Measurements from ENCODE around the gene GRAMD2A.
A peak's percentile ranks its signal among the peaks of the same experiment; 100 is the strongest.
"Not testable (repeated sequence)": the region's sequence is repeated elsewhere in the genome, so short reads cannot be mapped to it uniquely, and the experiment has no call there.

Gene GRAMD2A

GRCh38 chr15:72184165-72184811 is 13.3 kb downstream of the GRAMD2A start:
- peak in 4 of 14 donors; percentile 24 to 64 (median 34) for DNase-seq

GRCh38 chr15:72183781-72184164 is 13.8 kb downstream of the GRAMD2A start:
- no peak for DNase-seq

- no peak for DNase-seq
Observed at GRCh38 chr15:72182673-72183072, 14.9 kb downstream of the GRAMD2A start.

- DNase-seq = no peak
Observed at GRCh38 chr15:72182244-72182643, 15.3 kb downstream of the GRAMD2A start.

GRCh38 chr15:72180761-72181324 is 16.7 kb downstream of the GRAMD2A start:
- DNase-seq = peak in 1 of 14 donors; percentile 57

DNA sequence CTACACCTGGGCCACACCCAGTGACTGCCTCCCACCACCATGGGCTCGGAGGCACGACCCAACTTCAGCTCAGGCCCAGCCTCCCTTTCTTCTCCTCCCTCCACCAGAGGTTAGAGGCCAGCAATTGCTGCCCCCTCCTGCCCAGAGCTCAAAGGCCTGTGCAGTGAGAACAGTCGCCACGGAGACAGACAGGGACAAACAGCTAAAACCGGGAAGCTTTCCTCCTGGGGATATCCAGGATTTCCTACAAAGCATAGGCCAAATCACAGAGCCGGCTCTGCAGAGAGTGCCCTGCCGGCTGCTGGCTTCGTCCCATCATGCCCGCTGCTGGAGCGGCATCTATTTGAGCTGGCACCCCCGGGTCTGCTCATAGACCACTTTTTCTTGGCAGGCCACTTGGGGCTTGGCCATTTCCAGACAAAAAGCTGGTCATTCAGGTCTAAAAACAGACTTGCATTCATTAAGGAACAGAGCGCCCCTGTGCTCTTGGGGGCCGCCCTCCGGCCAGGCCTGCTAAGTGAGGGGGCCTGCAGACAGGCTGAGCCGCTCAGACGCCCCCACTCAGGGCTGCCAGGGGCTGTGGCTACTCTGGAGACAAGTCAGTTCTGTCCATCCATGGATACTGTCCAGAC is 17.5 kb downstream of the GRAMD2A start:
- DNase-seq = peak in 12 of 14 donors; percentile 19 to 88 (median 69)

- no peak for DNase-seq
Observed at GRCh38 chr15:72178976-72179585, 18.5 kb downstream of the GRAMD2A start.

- DNase-seq = no peak
Observed at GRCh38 chr15:72176743-72177142, 20.8 kb downstream of the GRAMD2A start.

DNA sequence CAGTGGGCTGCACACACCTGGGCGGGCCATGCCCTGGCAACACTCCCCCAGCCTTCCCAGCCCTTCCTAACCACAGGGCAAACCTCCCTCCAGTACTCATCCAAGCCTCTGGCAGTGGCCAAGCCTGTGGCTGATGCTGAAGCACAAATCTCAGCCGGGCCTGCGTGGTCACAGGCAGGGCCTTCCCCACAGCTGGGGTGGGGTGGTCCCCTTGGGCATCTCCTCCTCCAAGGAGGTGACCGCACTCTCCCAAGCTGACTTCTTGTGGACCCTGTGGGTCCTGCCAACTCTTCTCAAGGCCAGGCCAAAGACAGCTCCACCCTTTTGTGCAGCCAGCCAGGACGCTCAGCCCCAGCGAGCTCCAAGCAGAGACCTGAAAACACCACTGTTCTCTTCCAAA is 21.4 kb downstream of the GRAMD2A start:
- peak in 6 of 14 donors; percentile 22 to 64 (median 48) for DNase-seq

DNA sequence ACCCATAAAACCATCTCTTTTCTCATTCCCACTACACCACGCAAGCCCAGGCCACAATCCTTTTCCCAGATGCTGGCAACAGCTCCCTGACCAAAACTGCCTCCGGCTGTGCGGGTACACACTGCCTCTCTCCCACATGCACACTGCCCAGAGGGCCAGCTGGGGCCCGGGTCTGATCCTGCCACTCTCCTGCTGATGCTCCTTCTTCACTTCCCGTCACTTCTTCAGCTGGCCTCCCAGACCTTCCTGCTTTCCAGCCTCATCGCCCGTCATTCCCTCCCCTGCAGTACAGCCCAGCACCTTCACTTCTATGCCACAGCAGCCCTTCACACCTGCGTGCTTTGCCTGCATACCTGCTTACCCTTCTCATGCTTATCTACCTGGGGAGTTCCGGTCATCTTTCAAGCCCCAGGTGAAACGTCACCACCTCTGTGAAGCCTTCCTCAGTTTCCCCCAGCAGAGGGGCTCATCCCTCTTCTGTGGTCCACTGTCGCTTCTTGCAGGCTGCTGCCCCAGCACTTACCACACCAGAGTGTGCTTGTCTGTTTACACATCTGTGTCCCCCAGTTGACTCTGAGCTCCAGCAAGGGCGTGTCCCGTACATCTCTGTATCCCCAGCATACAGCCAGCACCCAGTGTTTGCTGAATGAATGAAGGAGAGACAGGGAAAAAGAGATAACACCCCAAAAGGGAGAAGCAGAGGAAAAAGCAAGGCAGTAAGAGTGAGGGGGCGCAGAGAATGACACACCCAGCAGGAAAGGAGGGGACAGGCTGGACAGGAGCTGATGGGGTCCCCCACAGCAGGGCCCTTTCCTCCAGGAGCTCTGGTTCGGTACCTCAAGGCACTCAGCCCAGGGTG is 22.2 kb downstream of the GRAMD2A start:
- no peak for DNase-seq

GRCh38 chr15:72174551-72175165 is 22.9 kb downstream of the GRAMD2A start:
- DNase-seq = no peak

GRCh38 chr15:72173864-72174550 is 23.6 kb downstream of the GRAMD2A start:
- DNase-seq = no peak

DNA sequence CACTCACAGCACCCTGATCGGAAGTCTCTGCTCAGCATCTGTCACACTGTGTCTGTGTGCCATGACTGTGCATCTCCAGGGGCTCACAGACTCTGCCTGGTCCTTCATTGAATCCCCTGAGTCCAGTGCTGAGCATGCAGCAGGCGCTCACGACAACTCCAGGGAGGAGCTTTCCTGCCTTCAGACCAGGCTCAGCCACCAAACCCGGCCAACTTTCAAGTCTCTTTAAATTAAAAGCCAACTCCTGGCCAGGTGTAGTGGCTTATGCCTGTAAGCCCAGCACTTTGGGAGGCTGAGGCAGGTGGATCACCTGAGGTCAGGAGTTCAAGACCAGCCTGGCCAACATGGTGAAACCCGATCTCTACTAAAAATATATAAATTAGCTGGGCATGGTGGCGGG is 24.2 kb downstream of the GRAMD2A start:
- DNase-seq = no peak

DNA sequence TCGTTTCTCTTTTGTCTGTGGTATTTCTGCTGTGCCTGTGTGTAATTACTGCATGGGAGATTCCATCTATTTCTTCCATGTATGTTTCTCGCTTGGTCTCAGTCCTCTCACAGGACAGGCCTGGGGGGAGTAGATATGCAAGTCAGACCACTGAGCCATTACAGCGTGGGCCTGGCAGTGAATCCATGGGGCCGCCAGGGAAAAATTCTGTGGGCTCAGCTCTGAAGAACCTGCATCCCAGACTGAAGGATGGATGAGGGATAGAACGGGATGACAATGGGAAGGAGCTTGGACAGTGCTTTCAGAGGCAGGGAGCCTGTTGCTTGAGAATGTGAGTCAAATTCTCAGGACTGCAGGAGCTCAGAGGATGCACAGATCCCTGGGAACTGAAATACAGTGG is 24.8 kb downstream of the GRAMD2A start:
- DNase-seq = no peak

- DNase-seq = not testable (repeated sequence)
Observed at GRCh38 chr15:72171978-72172377, 25.6 kb downstream of the GRAMD2A start.

GRCh38 chr15:72170691-72171090 is 26.9 kb downstream of the GRAMD2A start:
- DNase-seq = no peak

DNA sequence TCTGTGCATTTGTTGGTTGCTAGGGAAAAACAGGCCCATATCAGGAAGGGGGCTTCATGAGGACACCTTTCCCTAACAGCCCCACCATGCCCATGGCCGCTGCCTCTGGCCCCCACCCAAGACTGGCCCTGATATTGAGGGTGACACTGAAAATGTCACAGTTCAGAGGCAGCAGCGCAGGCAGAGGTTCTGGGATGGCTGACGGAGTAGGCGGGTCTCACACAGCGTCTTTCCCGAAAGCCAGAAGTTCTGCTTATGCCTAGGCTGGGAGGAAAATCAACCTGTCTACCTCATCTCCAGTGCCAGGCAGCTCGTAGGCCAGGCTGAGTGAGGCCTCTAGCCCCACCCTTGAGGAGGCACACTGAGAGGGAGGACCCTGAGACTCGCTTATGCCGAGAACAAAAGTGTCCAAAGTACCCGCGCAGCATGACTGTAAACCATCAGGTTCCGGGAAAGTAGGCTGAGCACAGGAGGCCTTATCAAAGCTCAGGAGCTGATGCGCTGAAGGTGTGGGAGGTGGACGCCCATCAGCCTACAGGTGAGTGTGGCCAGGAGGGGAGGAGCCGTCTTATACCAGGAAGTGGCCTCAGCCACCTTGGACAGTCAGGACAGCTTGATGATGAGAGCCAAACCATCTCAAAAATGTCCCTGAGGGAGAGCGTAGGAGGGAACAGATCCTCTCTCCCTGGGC is 27.5 kb downstream of the GRAMD2A start:
- no peak for DNase-seq

DNA sequence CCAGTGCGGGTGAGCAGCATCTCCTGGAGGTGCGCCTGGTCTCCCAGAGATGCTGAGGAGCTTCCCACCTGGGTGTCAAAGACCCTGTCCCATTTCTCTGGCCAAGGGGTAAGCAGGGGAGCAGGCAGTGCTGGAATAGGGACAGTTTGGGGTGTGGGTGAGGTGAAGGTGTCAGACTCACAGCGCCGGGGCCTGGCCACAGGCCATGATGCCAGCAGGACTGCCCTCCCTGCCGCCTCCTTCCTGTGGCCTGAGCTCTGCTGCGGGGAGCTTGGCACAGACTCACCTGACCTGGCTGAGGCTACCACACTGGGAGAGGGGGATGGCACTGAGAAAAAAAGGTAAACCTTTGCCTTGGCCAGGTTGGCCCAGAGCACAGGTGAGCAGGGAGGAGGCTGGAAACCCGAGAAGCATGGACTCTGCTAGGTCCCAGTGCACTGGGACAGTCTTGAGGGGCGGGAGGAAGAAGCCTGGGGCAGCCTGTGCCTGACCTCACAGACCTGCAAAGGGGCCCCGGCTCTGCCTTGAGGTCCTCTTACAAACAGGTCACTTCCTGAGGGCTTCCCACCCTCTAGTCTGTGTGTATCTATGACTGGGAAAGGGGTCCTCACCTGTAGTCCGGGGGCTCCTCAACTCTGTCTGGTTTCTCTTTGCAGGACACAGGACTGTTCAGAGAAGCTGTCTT is 28.2 kb downstream of the GRAMD2A start:
- DNase-seq = peak in 1 of 14 donors; percentile 5

DNA sequence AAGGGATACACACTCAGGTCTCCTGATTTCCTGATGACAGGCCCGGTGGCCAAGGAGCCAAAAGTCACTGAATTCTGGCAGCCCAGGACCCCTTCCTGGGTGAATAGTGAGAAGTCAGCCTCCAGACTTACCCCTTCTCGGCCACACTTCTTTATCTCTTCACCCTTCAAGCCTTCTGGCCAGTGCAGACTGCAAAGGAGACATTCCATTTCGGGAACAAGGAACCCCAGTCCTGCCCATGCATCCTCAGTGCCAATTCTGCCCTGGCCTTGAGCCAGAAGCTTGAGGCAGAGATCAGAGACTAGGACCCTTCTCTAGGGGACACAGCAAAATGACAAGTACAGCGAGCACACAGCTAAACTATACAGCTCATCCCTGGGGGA is 28.8 kb downstream of the GRAMD2A start:
- DNase-seq = no peak

DNA sequence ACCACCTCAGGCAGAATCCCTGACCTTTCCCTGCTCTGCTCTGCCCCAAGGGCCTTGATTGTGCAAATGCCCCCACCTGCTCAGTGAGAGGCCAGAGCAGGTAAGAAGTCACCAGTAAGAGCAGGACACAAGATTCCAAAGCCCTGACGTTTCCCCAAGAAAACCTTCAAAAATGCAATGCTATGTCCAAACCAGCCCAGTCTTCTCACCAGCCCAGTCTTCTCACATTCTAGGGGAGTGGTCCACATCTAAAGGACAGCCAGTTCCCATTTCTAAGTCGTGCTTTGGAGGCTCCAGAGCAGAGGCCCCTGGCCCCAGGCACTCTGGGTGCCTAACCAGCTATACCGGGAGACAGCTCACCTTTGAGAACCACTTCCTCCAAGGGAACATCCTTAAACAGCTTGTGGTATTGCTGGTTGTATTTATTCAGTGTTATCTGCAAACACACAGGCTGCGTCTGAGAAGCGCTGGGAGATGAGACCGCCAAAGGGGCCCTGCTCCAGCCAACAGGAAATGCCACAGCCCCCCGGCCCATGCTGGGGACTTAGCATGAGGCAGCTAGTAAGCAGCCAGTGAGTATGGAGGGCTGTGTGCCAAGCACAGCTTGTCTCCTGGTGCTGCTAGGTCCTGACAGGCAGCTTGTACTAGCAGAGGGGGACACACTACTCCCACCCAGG is 29.3 kb downstream of the GRAMD2A start:
- DNase-seq = no peak

Data from C1 segment of cervical spinal cord (tissue), 14 donors.